NCI-H2107 treated with DMSO at 0.1 percent for 48 hours (cell line): ENCODE results near the gene KRT39.
"Not testable (repeated sequence)": the region's sequence is repeated elsewhere in the genome, so short reads cannot be mapped to it uniquely, and the experiment has no call there.

ENCODE experiments used
- DNase-seq: peaks from one replicate; lab custom pipeline; 2025; ENCODE audit not compliant: unreplicated experiment; lab: John Stamatoyannopoulos, UW

Gene KRT39

GRCh38 chr17:40966848-40967247, at the start of gene KRT39:
TSS of gene KRT39 (minus strand) at chr17:40966948. CDS start at chr17:40966856, 92 bp downstream.
- DNase-seq, result no peak

- DNase-seq, result no peak
Observed at GRCh38 chr17:41015454-41015853, 48.7 kb upstream of the KRT39 start.

- DNase-seq, result peak; percentile 85
Observed at GRCh38 chr17:41013606-41014005, 46.9 kb upstream of the KRT39 start.

- DNase-seq, result no peak
Observed at GRCh38 chr17:41013181-41013580, 46.4 kb upstream of the KRT39 start.

- peak; percentile 81 for DNase-seq
Observed at GRCh38 chr17:41012326-41013120, 45.8 kb upstream of the KRT39 start.

GRCh38 chr17:41010441-41010840, 43.7 kb upstream of the KRT39 start:
- no peak for DNase-seq

- DNase-seq, result no peak
Observed at GRCh38 chr17:41009936-41010335, 43.2 kb upstream of the KRT39 start.

- peak; percentile 67 for DNase-seq
Observed at GRCh38 chr17:41009301-41009760, 42.6 kb upstream of the KRT39 start.

- DNase-seq, result peak; percentile 84
Observed at GRCh38 chr17:41008811-41009210, 42.1 kb upstream of the KRT39 start, which contains the start of gene KRTAP3-1. TSS of gene KRTAP3-1 (minus strand) at chr17:41009128. CDS start at chr17:41009074, 54 bp downstream.

GRCh38 chr17:41004397-41004796, 37.6 kb upstream of the KRT39 start:
- peak; percentile 84 for DNase-seq

GRCh38 chr17:41003926-41004325, 37.2 kb upstream of the KRT39 start:
- DNase-seq, result peak; percentile 84

GRCh38 chr17:41002814-41003213, 36.1 kb upstream of the KRT39 start:
- no peak for DNase-seq

- no peak for DNase-seq
Observed at GRCh38 chr17:41001795-41002194, 35.0 kb upstream of the KRT39 start.

- DNase-seq, result not testable (repeated sequence)
Observed at GRCh38 chr17:40999563-40999962, 32.8 kb upstream of the KRT39 start, which contains the start of gene KRTAP3-2. TSS of gene KRTAP3-2 (minus strand) at chr17:40999906. CDS start at chr17:40999853, 53 bp downstream.

- DNase-seq, result no peak
Observed at GRCh38 chr17:40997361-40997760, 30.6 kb upstream of the KRT39 start.

- DNase-seq, result no peak
Observed at GRCh38 chr17:40996829-40997228, 30.1 kb upstream of the KRT39 start.

- DNase-seq, result no peak
Observed at GRCh38 chr17:40995116-40995515, 28.4 kb upstream of the KRT39 start.

GRCh38 chr17:40993839-40994238, 27.1 kb upstream of the KRT39 start, which contains the start of gene KRTAP3-3:
TSS of gene KRTAP3-3 (minus strand) at chr17:40994164. CDS start at chr17:40994097, 67 bp downstream.
- peak; percentile 93 for DNase-seq

GRCh38 chr17:40993084-40993483, 26.3 kb upstream of the KRT39 start:
- no peak for DNase-seq

GRCh38 chr17:40992666-40993065, 25.9 kb upstream of the KRT39 start:
- no peak for DNase-seq

GRCh38 chr17:40986920-40987319, 20.2 kb upstream of the KRT39 start:
- DNase-seq, result no peak

GRCh38 chr17:40984226-40984625, 17.5 kb upstream of the KRT39 start, which contains the start of gene KRT40:
TSS of gene KRT40 (minus strand) at chr17:40984326. CDS start at chr17:40984273, 53 bp downstream.
- no peak for DNase-seq
